Muscle layer of duodenum (tissue), 2 donors: ENCODE data around the gene COPS7A.

Experiments
- H3K27ac ChIP-seq: one replicate; pipeline ENCODE4 v1.7.0; 2013; ENCODE audit warnings: mild to moderate bottlenecking, low read length
- H3K27me3 ChIP-seq: one replicate; pipeline ENCODE4 v1.7.0; 2013; ENCODE audit warnings: low read depth, mild to moderate bottlenecking, control low read depth, low read length
- H3K36me3 ChIP-seq, 2 donors: one replicate each; pipeline ENCODE4 v1.7.0; 2013; ENCODE audit warnings: low read length in 2 of 2, control low read depth in 1 of 2, mild to moderate bottlenecking in 1 of 2; ENCODE audit not compliant: insufficient read depth in 2 of 2, control insufficient read depth in 1 of 2
- H3K4me1 ChIP-seq, 2 donors: one replicate each; pipeline ENCODE4 v1.7.0; 2013; ENCODE audit warnings: low read length in 2 of 2, mild to moderate bottlenecking in 2 of 2, control low read depth in 1 of 2, moderate library complexity in 1 of 2; ENCODE audit not compliant: insufficient read depth in 2 of 2, control insufficient read depth in 1 of 2
- H3K4me3 ChIP-seq, 2 donors: one replicate each; pipeline ENCODE4 v1.7.0; 2013; ENCODE audit warnings: low read length in 2 of 2, low read depth in 1 of 2, mild to moderate bottlenecking in 1 of 2
- H3K9me3 ChIP-seq, 2 donors: one replicate each; pipeline ENCODE4 v1.7.0; 2013; ENCODE audit warnings: low read length in 2 of 2, control low read depth in 1 of 2, mild to moderate bottlenecking in 1 of 2; ENCODE audit not compliant: control insufficient read depth in 1 of 2
- donor health status: healthy.

COPS7A gene

GRCh38 chr12:6753772-6754356 is 30.0 kb downstream of the COPS7A start:
- peaks cover 11 to 35% of the 10 kb centered on the region in 2 donors for H3K36me3 ChIP-seq
- H3K27me3 ChIP-seq, result no peaks in the 10 kb centered on the region
- no peak overlapping the region for H3K4me3 ChIP-seq
- H3K27ac ChIP-seq, result peak overlapping the region; percentile 99
- H3K9me3 ChIP-seq, result no peaks in the 10 kb centered on the region
- peaks cover 11 to 16% of the 10 kb centered on the region in 2 donors for H3K4me1 ChIP-seq

GRCh38 chr12:6754411-6754810 is 30.6 kb downstream of the COPS7A start:
- Histone ChIP-seq H3K4me1 (peaks cover 11 to 16% of the 10 kb centered on the region in 2 donors), H3K27me3 (no peaks in the 10 kb centered on the region), H3K9me3 (no peaks in the 10 kb centered on the region), H3K4me3 (no peak overlapping the region), H3K27ac (no peak overlapping the region), H3K36me3 (peaks cover 11 to 30% of the 10 kb centered on the region in 2 donors)

- Histone ChIP-seq H3K4me1 (peaks cover 6% of the 10 kb centered on the region in 2 donors), H3K27ac (no peak overlapping the region), H3K9me3 (no peaks in the 10 kb centered on the region), H3K4me3 (no peak overlapping the region), H3K27me3 (no peaks in the 10 kb centered on the region), H3K36me3 (peaks cover 0 to 7% of the 10 kb centered on the region in 2 donors)
Observed at GRCh38 chr12:6757028-6757690, 33.3 kb downstream of the COPS7A start.

- peaks cover 4 to 5% of the 10 kb centered on the region in 2 donors for H3K4me1 ChIP-seq
- no peaks in the 10 kb centered on the region for H3K36me3 ChIP-seq
- no peak overlapping the region for H3K27ac ChIP-seq
- no peak overlapping the region for H3K4me3 ChIP-seq
- H3K27me3 ChIP-seq, result no peaks in the 10 kb centered on the region
- no peaks in the 10 kb centered on the region for H3K9me3 ChIP-seq
Observed at GRCh38 chr12:6758506-6759095, 34.8 kb downstream of the COPS7A start.

GRCh38 chr12:6759741-6760140 is 35.9 kb downstream of the COPS7A start:
- H3K27ac ChIP-seq, result no peak overlapping the region
- H3K27me3 ChIP-seq, result no peaks in the 10 kb centered on the region
- no peak overlapping the region for H3K4me3 ChIP-seq
- peaks cover 0 to 5% of the 10 kb centered on the region in 2 donors for H3K4me1 ChIP-seq
- no peaks in the 10 kb centered on the region for H3K36me3 ChIP-seq
- H3K9me3 ChIP-seq, result no peaks in the 10 kb centered on the region

- H3K27me3 ChIP-seq, result no peaks in the 10 kb centered on the region
- H3K36me3 ChIP-seq, result no peaks in the 10 kb centered on the region
- H3K27ac ChIP-seq, result peak overlapping the region; percentile 90
- H3K4me1 ChIP-seq, result peaks cover 8 to 21% of the 10 kb centered on the region in 2 donors
- H3K9me3 ChIP-seq, result no peaks in the 10 kb centered on the region
- peak overlapping the region; percentile 34 to 46 for H3K4me3 ChIP-seq
Observed at GRCh38 chr12:6763380-6763779, 39.5 kb downstream of the COPS7A start.

- peak overlapping the region; percentile 34 to 46 for H3K4me3 ChIP-seq
- no peaks in the 10 kb centered on the region for H3K27me3 ChIP-seq
- peaks cover 8 to 29% of the 10 kb centered on the region in 2 donors for H3K4me1 ChIP-seq
Observed at GRCh38 chr12:6764011-6764828, 40.4 kb downstream of the COPS7A start.

GRCh38 chr12:6765048-6765633 is 41.3 kb downstream of the COPS7A start:
- H3K4me1 ChIP-seq, result peaks cover 8 to 38% of the 10 kb centered on the region in 2 donors
- H3K36me3 ChIP-seq, result peaks cover 0 to 7% of the 10 kb centered on the region in 2 donors
- peak overlapping the region; percentile 73 for H3K27ac ChIP-seq
- no peaks in the 10 kb centered on the region for H3K9me3 ChIP-seq
- peak overlapping the region; percentile 59 to 63 for H3K4me3 ChIP-seq
- H3K27me3 ChIP-seq, result no peaks in the 10 kb centered on the region

More at GRCh38 chr12:6764011-6764828, 40.4 kb downstream of the COPS7A start:
- H3K9me3 ChIP-seq, result no peaks in the 10 kb centered on the region
- H3K27ac ChIP-seq, result peak overlapping the region; percentile 90
- H3K36me3 ChIP-seq, result no peaks in the 10 kb centered on the region

GRCh38 chr12:6765634-6766581 is 42.1 kb downstream of the COPS7A start, which contains the start of gene PTMS:
TSS of gene PTMS (plus strand) at chr12:6766363. CDS start at chr12:6766706, 343 bp downstream.
- Histone ChIP-seq H3K4me1 (peaks cover 9 to 46% of the 10 kb centered on the region in 2 donors), H3K27ac (peak within 1 kb of the TSS; percentile 73), H3K4me3 (peak within 1 kb of the TSS; percentile 76 to 83), H3K9me3 (no peaks in the 10 kb centered on the region), H3K27me3 (no peaks in the 10 kb centered on the region), H3K36me3 (peaks cover 0 to 14% of the 10 kb centered on the region in 2 donors)
